H9 (cell line): ENCODE measurements around the gene ISYNA1. TPM values are rescaled to one million over a fixed set of nuclear protein-coding genes. Genes with fewer than 3 reads are reported as not detected.
A peak's percentile ranks its signal among the peaks of the same experiment; 100 is the strongest.

Source experiments
- DNase-seq: peaks from one replicate; pipeline ENCODE4 v3.0.0-alpha.2; 2017
- H2AFZ ChIP-seq: one replicate; pipeline ENCODE4 v1.6.1; 2013; ENCODE audit warnings: mild to moderate bottlenecking, low read length, control low read depth, moderate library complexity
- H2AK5ac ChIP-seq: 2 replicates; pipeline ENCODE4 v1.6.1; 2013; ENCODE audit warnings: low read length, control low read depth, mixed read lengths; ENCODE audit not compliant: insufficient read length
- H2BK120ac ChIP-seq: one replicate; pipeline ENCODE4 v1.6.1; 2013; ENCODE audit warnings: low read depth, mild to moderate bottlenecking, low read length, control low read depth, inconsistent platforms; ENCODE audit not compliant: poor library complexity, severe bottlenecking
- H2BK12ac ChIP-seq: 2 replicates; pipeline ENCODE4 v1.6.1; 2013; ENCODE audit warnings: low read length, control low read depth, mixed read lengths, low read depth; ENCODE audit not compliant: insufficient read length
- H2BK15ac ChIP-seq: 2 replicates; pipeline ENCODE4 v1.6.1; 2013; ENCODE audit warnings: low read depth, low read length, control low read depth
- H2BK20ac ChIP-seq: one replicate; pipeline ENCODE4 v1.6.1; 2013; ENCODE audit warnings: low read depth, mild to moderate bottlenecking, low read length, control low read depth, inconsistent platforms; ENCODE audit not compliant: poor library complexity, severe bottlenecking
- H2BK5ac ChIP-seq: 2 replicates; pipeline ENCODE4 v1.6.1; 2013; ENCODE audit warnings: low read length, control low read depth, mixed read lengths; ENCODE audit not compliant: insufficient read length
- H3K14ac ChIP-seq: 2 replicates; pipeline ENCODE4 v1.6.1; 2013; ENCODE audit warnings: low read length, control low read depth; ENCODE audit not compliant: insufficient read depth
- H3K18ac ChIP-seq: 2 replicates; pipeline ENCODE4 v1.6.1; 2013; ENCODE audit warnings: low read depth, mild to moderate bottlenecking, mixed read lengths, low read length, control low read depth; ENCODE audit not compliant: insufficient read length
- H3K23ac ChIP-seq: 2 replicates; pipeline ENCODE4 v1.6.1; 2013; ENCODE audit warnings: low read length, control low read depth, mixed read lengths, low read depth; ENCODE audit not compliant: insufficient read length
- H3K23me2 ChIP-seq: 2 replicates; pipeline ENCODE4 v1.6.1; 2013; ENCODE audit warnings: low read depth, mild to moderate bottlenecking, mixed read lengths, low read length, control low read depth; ENCODE audit not compliant: insufficient read length, poor library complexity, severe bottlenecking
- H3K27ac ChIP-seq: 2 replicates; pipeline ENCODE4 v1.5.1; 2013; ENCODE audit warnings: low read length, control low read depth, mixed read lengths, low read depth; ENCODE audit not compliant: insufficient read length
- H3K27me3 ChIP-seq: 2 replicates; pipeline ENCODE4 v1.6.1; 2013; ENCODE audit warnings: low read length, control low read depth, inconsistent platforms; ENCODE audit not compliant: insufficient read depth
- H3K4ac ChIP-seq: 2 replicates; pipeline ENCODE4 v1.6.1; 2013; ENCODE audit warnings: low read depth, mild to moderate bottlenecking, control low read depth, inconsistent platforms, low read length, moderate library complexity
- H3K4me1 ChIP-seq: 2 replicates; pipeline ENCODE4 v1.6.1; 2013; ENCODE audit warnings: low read length, control low read depth, inconsistent platforms; ENCODE audit not compliant: insufficient read depth
- H3K4me2 ChIP-seq: 2 replicates; pipeline ENCODE4 v1.6.1; 2013; ENCODE audit warnings: low read length, control low read depth, mixed read lengths; ENCODE audit not compliant: insufficient read length, insufficient read depth
- H3K56ac ChIP-seq: 2 replicates; pipeline ENCODE4 v1.6.1; 2013; ENCODE audit warnings: low read depth, mild to moderate bottlenecking, mixed read lengths, low read length, control low read depth; ENCODE audit not compliant: insufficient read length
- H3K79me1 ChIP-seq: 2 replicates; pipeline ENCODE4 v1.6.1; 2013; ENCODE audit warnings: low read depth, mild to moderate bottlenecking, moderate library complexity, low read length, control low read depth, inconsistent platforms; ENCODE audit not compliant: insufficient read depth, poor library complexity, severe bottlenecking
- H3K79me2 ChIP-seq: 2 replicates; pipeline ENCODE4 v1.6.1; 2013; ENCODE audit warnings: low read length, control low read depth, inconsistent platforms; ENCODE audit not compliant: insufficient read depth
- H3K9ac ChIP-seq: 2 replicates; pipeline ENCODE4 v1.6.1; 2013; ENCODE audit warnings: low read length, control low read depth, mixed read lengths; ENCODE audit not compliant: insufficient read length; ENCODE audit errors: extremely low read depth
- H3K9me3 ChIP-seq: one replicate; pipeline ENCODE4 v1.6.1; 2013; ENCODE audit warnings: low read depth, low read length, inconsistent platforms; ENCODE audit not compliant: control insufficient read depth
- H3T11ph ChIP-seq: one replicate; pipeline ENCODE4 v1.6.1; 2013; ENCODE audit warnings: mild to moderate bottlenecking, low read length, control low read depth, inconsistent platforms
- H4K20me1 ChIP-seq: one replicate; pipeline ENCODE4 v1.6.1; 2013; ENCODE audit not compliant: control insufficient read depth, insufficient read length, insufficient read depth
- H4K5ac ChIP-seq: 2 replicates; pipeline ENCODE4 v1.6.1; 2013; ENCODE audit warnings: low read depth, mild to moderate bottlenecking, mixed read lengths, low read length, control low read depth; ENCODE audit not compliant: insufficient read length
- H4K8ac ChIP-seq: replicated peaks from 2 replicates; pipeline ENCODE4 v1.6.1; 2013; ENCODE audit warnings: low read length, control low read depth, mixed read lengths, low read depth; ENCODE audit not compliant: insufficient read length
- H4K91ac ChIP-seq: 2 replicates; pipeline ENCODE4 v1.6.1; 2013; ENCODE audit warnings: low read depth, mild to moderate bottlenecking, moderate library complexity, mixed read lengths, low read length, control low read depth; ENCODE audit not compliant: insufficient read length
- H3K27ac Mint-ChIP-seq, 3 experiments: 2 replicates in 2 of 3; 3 replicates in 1 of 3; pipeline ENCODE4 v1.8.0; 2020 to 2021; ENCODE audit warnings: mixed read lengths in 3 of 3, mild to moderate bottlenecking in 1 of 3, moderate library complexity in 1 of 3
- H3K27me3 Mint-ChIP-seq: 2 replicates; pipeline ENCODE4 v1.8.0; 2021; ENCODE audit warnings: low read depth, mild to moderate bottlenecking, moderate library complexity, mixed read lengths
- H3K36me3 Mint-ChIP-seq, 3 experiments: 2 replicates in 2 of 3; 3 replicates in 1 of 3; pipeline ENCODE4 v1.8.0; 2020 to 2021; ENCODE audit warnings: low read depth in 3 of 3, mixed read lengths in 3 of 3; ENCODE audit not compliant: insufficient read depth in 1 of 3
- H3K4me1 Mint-ChIP-seq, 2 experiments: 2 replicates each; pipeline ENCODE4 v1.8.0; 2020; ENCODE audit warnings: mixed read lengths in 2 of 2
- H3K4me3 Mint-ChIP-seq, 2 experiments: 2 replicates in 1 of 2; 3 replicates in 1 of 2; pipeline ENCODE4 v1.8.0; 2020 to 2021; ENCODE audit warnings: mild to moderate bottlenecking in 2 of 2, mixed read lengths in 2 of 2, moderate library complexity in 1 of 2
- H3K9me3 Mint-ChIP-seq, 2 experiments: 2 replicates in 1 of 2; 3 replicates in 1 of 2; pipeline ENCODE4 v1.8.0; 2020; ENCODE audit warnings: mild to moderate bottlenecking in 2 of 2, mixed read lengths in 2 of 2, moderate library complexity in 1 of 2
- CTCF ChIP-seq: fragments of 200-600 bp; sonication (generic); conservative IDR thresholded peaks from 3 replicates; pipeline ENCODE4 v1.8.0; 2021; ENCODE audit warnings: antibody characterized with exemption, mild to moderate bottlenecking
- WGBS: extraction: QIAGEN DNeasy Blood & Tissue Kit; methylation state at CpG from one replicate; pipeline ENCODE4 v1.1.7; 2013; ENCODE audit warnings: missing lambda C conversion rate, low lambda C conversion rate, mixed read lengths; ENCODE audit not compliant: insufficient read length; ENCODE audit errors: extremely low coverage; 5-methylcytosine and 5-hydroxymethylcytosine counted together
- long read RNA-seq: library from polyadenylated mRNA; unstranded; transcript quantifications from one replicate; pipeline ENCODE4 v2.0.0, GENCODE V29; 2020
- total RNA-seq: library from RNA; stranded (reverse); gene quantifications from 2 replicates; pipeline ENCODE4 v1.2.1, GENCODE V29; 2021

The ISYNA1 gene
- 241 and 255 TPM in 2 replicates for total RNA-seq
- long read RNA-seq, transcript ISYNA1-203 (9 exons, 1,466 nt): minor isoform, 44 of 2,384 reads
- long read RNA-seq, transcript ISYNA1-206 (8 exons, 1,691 nt): minor isoform, 22 of 2,384 reads
- long read RNA-seq, transcript ISYNA1-202 (10 exons, 1,703 nt): minor isoform, 136 of 2,384 reads
- long read RNA-seq, transcript ISYNA1-201 (11 exons, 2,420 nt): major isoform, 1,761 of 2,384 reads
- long read RNA-seq, partial matches to known transcripts: 129 of 2,384 reads
- long read RNA-seq, other reads (novel, unspliced or antisense): 278 of 2,384 reads

- Histone ChIP-seq H3K4me1 (peaks cover 7% of the 10 kb centered on the region; the same call in 1 of the 2 replicates), H3K23ac (no peak within 1 kb of the TSS), H2AFZ (no peak within 1 kb of the TSS), H3K14ac (peak within 1 kb of the TSS; percentile 91), H3K4me2 (peak within 1 kb of the TSS; percentile 58), H3K9ac (peak within 1 kb of the TSS; percentile 49), H3K56ac (no peak within 1 kb of the TSS), H3K4ac (no peak within 1 kb of the TSS), H4K5ac (no peak within 1 kb of the TSS), H3K79me2 (no peaks in the 10 kb centered on the region), H2BK20ac (no peak within 1 kb of the TSS), H3K27me3 (no peaks in the 10 kb centered on the region), H3K18ac (peak within 1 kb of the TSS; percentile 90), H2BK12ac (no peak within 1 kb of the TSS), H3K27ac (no peak within 1 kb of the TSS), H2AK5ac (no peak within 1 kb of the TSS), H3K79me1 (no peaks in the 10 kb centered on the region), H3K23me2 (peaks cover 16% of the 10 kb centered on the region), H2BK120ac (no peak within 1 kb of the TSS), H4K8ac (no peak within 1 kb of the TSS), H4K91ac (no peak within 1 kb of the TSS), H2BK5ac (no peak within 1 kb of the TSS), H3T11ph (no peak within 1 kb of the TSS), H4K20me1 (peaks cover 3% of the 10 kb centered on the region), H2BK15ac (no peak within 1 kb of the TSS), H3K9me3 (no peaks in the 10 kb centered on the region)
- Mint-ChIP-seq H3K27ac (peak within 1 kb of the TSS; percentile 74 to 89 (median 88); a peak in 4 of 7 replicates), H3K36me3 (peaks cover 6 to 26% (median 19%) of the 10 kb centered on the region in 3 experiments), H3K4me1 (peaks cover 29 to 36% of the 10 kb centered on the region in 2 experiments), H3K9me3 (peaks cover 3% of the 10 kb centered on the region in 2 experiments; a peak in 4 of 5 replicates), H3K4me3 (peak within 1 kb of the TSS; percentile 74 to 85), H3K27me3 (peaks cover 3% of the 10 kb centered on the region)
- WGBS: no CpG with 5 or more reads among the region's 99 CpGs
- TF ChIP-seq CTCF: no peak
- DNase-seq: peak; percentile 81
Measured at GRCh38 chr19:18437491-18438330, at the start of gene ISYNA1. Gene ISYNA1, minus strand, starts transcription at chr19:18438133. Its CDS starts 154 bp downstream, at chr19:18437979.
